K562 (cell line): ENCODE measurements around the gene NTN3. TPM values are rescaled to one million over a fixed set of nuclear protein-coding genes. Genes with fewer than 3 reads are reported as not detected.

ENCODE experiments used
- FOXJ3 ChIP-seq: sonication (generic); formaldehyde crosslinking; IDR thresholded peaks from 2 replicates; pipeline ENCODE4 v1.4.0; 2020; ENCODE audit warnings: mild to moderate bottlenecking, missing genetic modification reagents
- HMGN3 ChIP-seq: IDR thresholded peaks from 2 replicates; pipeline ENCODE4 v1.6.1; 2011; ENCODE audit warnings: borderline replicate concordance, low read depth, mild to moderate bottlenecking, mixed read lengths, low read length; ENCODE audit not compliant: insufficient read length; ENCODE audit errors: extremely low read depth
- HNRNPLL ChIP-seq: fragments of 200-400 bp; formaldehyde crosslinking; IDR thresholded peaks from 2 replicates; pipeline ENCODE4 v1.6.1; 2017; ENCODE audit warnings: low read length, low read depth, mild to moderate bottlenecking; ENCODE audit not compliant: poor library complexity, severe bottlenecking
- MAZ ChIP-seq, 2 experiments: fragments of 450-650 bp in 1 of 2; sonication (generic) in 1 of 2; formaldehyde crosslinking; IDR thresholded peaks in 1 of 2; conservative IDR thresholded peaks in 1 of 2; 2 replicates each; pipeline versions ENCODE4 v1.4.0 to v1.5.0; 2020; ENCODE audit warnings: mild to moderate bottlenecking in 1 of 2, missing genetic modification reagents in 1 of 2
- PML ChIP-seq: IDR thresholded peaks from 2 replicates; pipeline ENCODE4 v1.6.1; 2012; ENCODE audit warnings: low read length, inconsistent platforms
- RAD21 ChIP-seq, 2 experiments: fragments of 250-450 bp in 1 of 2; fragments of 450-650 bp in 1 of 2; sonication (Bioruptor Pico) in 1 of 2; formaldehyde crosslinking in 1 of 2; IDR thresholded peaks in 1 of 2; conservative IDR thresholded peaks in 1 of 2; 2 replicates each; pipeline versions ENCODE4 v1.4.0 to v1.8.0; 2020 to 2022; ENCODE audit warnings: mild to moderate bottlenecking in 2 of 2, moderate library complexity in 1 of 2
- SP1 ChIP-seq: sonication (generic); formaldehyde crosslinking; IDR thresholded peaks from 2 replicates; pipeline ENCODE4 v1.8.1; 2022; ENCODE audit warnings: mild to moderate bottlenecking, missing genetic modification reagents
- THRAP3 ChIP-seq: fragments of 450-650 bp; IDR thresholded peaks from 2 replicates; pipeline ENCODE4 v1.6.1; 2016; ENCODE audit warnings: mild to moderate bottlenecking, inconsistent platforms, borderline replicate concordance
- U2AF1 ChIP-seq: fragments of 200-400 bp; formaldehyde crosslinking; optimal IDR thresholded peaks from 2 replicates; pipeline ENCODE3; 2017; ENCODE audit warnings: mild to moderate bottlenecking, low read depth, low read length, moderate library complexity
- ZBTB1 ChIP-seq: sonication (generic); formaldehyde crosslinking; IDR thresholded peaks from 2 replicates; pipeline ENCODE4 v1.8.1; 2023; ENCODE audit warnings: missing genetic modification reagents, low read depth, mild to moderate bottlenecking, borderline replicate concordance
- ZNF3 ChIP-seq: fragments of 250-450 bp; sonication (Bioruptor Pico); IDR thresholded peaks from 2 replicates; pipeline ENCODE4 v1.5.0; 2021; ENCODE audit warnings: mild to moderate bottlenecking, moderate library complexity
- polyA plus RNA-seq, 8 experiments: library from polyadenylated mRNA; depleted of rRNA in 4 of 8; stranded (reverse) in 5 of 8; unstranded in 3 of 8; fragments of >200 nt; fragmentation: Nextera tagmentation in 2 of 8; fragmentation: Illumina TruSeq in 1 of 8; extraction: Ambion mirVana in 2 of 8; extraction: Trizol in 1 of 8; gene quantifications; 2 replicates each; pipeline versions ENCODE4 v1.2.1 to v1.2.3, GENCODE V29; 2011 to 2014; ENCODE audit warnings: inconsistent platforms in 1 of 8, missing spikeins in 1 of 8
- total RNA-seq, 7 experiments: library from RNA; depleted of rRNA in 6 of 7; stranded (reverse); fragments of >200 nt in 6 of 7; fragmentation: Illumina TruSeq in 2 of 7; extraction: Trizol in 2 of 7; gene quantifications; 2 replicates each; pipeline versions ENCODE4 v1.2.1 to v1.2.3, GENCODE V29; 2011 to 2021; ENCODE audit warnings: low replicate concordance in 1 of 7
- TF ChIP-seq, protein P1 (sequence below): conservative IDR thresholded peaks from 2 replicates; pipeline ENCODE4 v1.6.1; 2011; ENCODE audit warnings: low read depth, mild to moderate bottlenecking, low read length; ENCODE audit not compliant: control insufficient read depth
- TF ChIP-seq, protein P2 (sequence below): fragments of 450-650 bp; IDR thresholded peaks from 2 replicates; pipeline ENCODE4 v1.7.1; 2018; ENCODE audit warnings: mild to moderate bottlenecking, low read depth; ENCODE audit not compliant: partially characterized antibody
- TF ChIP-seq, protein P3 (sequence below): sonication (generic); formaldehyde crosslinking; IDR thresholded peaks from 2 replicates; pipeline ENCODE4 v1.8.0; 2023; ENCODE audit warnings: mild to moderate bottlenecking, missing genetic modification reagents

Gene NTN3
- total and polyA plus RNA-seq, 9 of the 15 experiments (the other 6 are each of a cell fraction or from before 2014, with no cell fraction given): not detected

DNA sequence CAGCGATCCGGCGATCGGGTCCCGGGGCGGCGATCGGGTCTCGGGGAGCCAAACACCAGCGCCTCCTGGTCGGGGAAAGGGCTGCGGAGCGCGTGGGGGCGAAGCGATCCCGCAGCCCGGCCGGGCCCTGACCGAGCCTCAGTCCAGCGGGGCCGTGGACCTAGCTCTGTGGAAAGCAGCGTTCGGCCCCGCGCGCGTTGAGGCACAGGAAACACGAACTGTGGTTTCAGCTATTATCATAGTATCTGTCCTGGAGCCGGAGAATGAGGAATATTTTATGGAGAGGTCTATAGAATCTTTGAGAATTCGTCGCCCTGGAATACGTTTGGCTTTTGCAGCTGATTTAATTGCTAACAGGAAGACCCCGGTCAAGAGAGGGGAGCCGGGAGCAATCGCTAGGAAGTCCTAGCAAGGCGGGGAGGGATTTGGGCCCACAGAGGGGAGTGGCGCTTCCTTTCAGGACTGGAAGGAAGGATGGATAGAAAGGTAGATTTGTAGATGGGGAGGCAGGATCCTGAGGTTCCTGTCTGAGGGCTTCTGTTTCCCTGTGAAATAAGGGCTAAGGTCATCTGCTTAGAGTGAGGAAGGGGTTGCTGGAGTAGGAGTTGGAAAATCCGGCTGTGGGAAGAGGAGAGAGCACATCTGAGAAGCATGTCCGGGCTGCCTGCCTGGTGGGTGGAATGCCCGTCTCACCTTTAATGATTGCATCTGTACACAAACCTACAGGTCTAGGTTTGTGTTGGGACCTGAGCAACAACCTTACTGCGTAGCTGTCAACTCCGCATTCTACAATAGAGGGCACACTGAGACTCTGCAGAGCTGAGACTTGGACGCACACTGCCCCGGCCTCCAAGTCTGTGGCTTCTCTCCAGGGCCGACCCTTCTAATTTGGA lies 41.1 kb upstream of the NTN3 start (continued):
- peak; percentile 37 for TF ChIP-seq HMGN3
- TF ChIP-seq THRAP3: no peak
- peak; percentile 14 for TF ChIP-seq HNRNPLL
- TF ChIP-seq ZNF3 (CRISPR knock-in tag): no peak
- peak; percentile 27; the same call in 1 of the 2 replicates for TF ChIP-seq SP1 (CRISPR knock-in tag)
- TF ChIP-seq, protein P1, sequence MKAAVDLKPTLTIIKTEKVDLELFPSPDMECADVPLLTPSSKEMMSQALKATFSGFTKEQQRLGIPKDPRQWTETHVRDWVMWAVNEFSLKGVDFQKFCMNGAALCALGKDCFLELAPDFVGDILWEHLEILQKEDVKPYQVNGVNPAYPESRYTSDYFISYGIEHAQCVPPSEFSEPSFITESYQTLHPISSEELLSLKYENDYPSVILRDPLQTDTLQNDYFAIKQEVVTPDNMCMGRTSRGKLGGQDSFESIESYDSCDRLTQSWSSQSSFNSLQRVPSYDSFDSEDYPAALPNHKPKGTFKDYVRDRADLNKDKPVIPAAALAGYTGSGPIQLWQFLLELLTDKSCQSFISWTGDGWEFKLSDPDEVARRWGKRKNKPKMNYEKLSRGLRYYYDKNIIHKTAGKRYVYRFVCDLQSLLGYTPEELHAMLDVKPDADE: 0 out of 2 replicates have a peak, but pooled peaks have one; percentile 13
- no peak for TF ChIP-seq FOXJ3
- peak in 1 of 2 experiments; percentile 38; a peak in 2 of 4 replicates for TF ChIP-seq RAD21 (CRISPR knock-in tag; conservative IDR thresholded peaks at IDR 0.05 in 1 of 2, IDR thresholded peaks at IDR 0.05 in 1 of 2)
- no peak for TF ChIP-seq U2AF1
- TF ChIP-seq, protein P2, sequence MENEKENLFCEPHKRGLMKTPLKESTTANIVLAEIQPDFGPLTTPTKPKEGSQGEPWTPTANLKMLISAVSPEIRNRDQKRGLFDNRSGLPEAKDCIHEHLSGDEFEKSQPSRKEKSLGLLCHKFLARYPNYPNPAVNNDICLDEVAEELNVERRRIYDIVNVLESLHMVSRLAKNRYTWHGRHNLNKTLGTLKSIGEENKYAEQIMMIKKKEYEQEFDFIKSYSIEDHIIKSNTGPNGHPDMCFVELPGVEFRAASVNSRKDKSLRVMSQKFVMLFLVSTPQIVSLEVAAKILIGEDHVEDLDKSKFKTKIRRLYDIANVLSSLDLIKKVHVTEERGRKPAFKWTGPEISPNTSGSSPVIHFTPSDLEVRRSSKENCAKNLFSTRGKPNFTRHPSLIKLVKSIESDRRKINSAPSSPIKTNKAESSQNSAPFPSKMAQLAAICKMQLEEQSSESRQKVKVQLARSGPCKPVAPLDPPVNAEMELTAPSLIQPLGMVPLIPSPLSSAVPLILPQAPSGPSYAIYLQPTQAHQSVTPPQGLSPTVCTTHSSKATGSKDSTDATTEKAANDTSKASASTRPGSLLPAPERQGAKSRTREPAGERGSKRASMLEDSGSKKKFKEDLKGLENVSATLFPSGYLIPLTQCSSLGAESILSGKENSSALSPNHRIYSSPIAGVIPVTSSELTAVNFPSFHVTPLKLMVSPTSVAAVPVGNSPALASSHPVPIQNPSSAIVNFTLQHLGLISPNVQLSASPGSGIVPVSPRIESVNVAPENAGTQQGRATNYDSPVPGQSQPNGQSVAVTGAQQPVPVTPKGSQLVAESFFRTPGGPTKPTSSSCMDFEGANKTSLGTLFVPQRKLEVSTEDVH: no peak
- TF ChIP-seq, protein P3, sequence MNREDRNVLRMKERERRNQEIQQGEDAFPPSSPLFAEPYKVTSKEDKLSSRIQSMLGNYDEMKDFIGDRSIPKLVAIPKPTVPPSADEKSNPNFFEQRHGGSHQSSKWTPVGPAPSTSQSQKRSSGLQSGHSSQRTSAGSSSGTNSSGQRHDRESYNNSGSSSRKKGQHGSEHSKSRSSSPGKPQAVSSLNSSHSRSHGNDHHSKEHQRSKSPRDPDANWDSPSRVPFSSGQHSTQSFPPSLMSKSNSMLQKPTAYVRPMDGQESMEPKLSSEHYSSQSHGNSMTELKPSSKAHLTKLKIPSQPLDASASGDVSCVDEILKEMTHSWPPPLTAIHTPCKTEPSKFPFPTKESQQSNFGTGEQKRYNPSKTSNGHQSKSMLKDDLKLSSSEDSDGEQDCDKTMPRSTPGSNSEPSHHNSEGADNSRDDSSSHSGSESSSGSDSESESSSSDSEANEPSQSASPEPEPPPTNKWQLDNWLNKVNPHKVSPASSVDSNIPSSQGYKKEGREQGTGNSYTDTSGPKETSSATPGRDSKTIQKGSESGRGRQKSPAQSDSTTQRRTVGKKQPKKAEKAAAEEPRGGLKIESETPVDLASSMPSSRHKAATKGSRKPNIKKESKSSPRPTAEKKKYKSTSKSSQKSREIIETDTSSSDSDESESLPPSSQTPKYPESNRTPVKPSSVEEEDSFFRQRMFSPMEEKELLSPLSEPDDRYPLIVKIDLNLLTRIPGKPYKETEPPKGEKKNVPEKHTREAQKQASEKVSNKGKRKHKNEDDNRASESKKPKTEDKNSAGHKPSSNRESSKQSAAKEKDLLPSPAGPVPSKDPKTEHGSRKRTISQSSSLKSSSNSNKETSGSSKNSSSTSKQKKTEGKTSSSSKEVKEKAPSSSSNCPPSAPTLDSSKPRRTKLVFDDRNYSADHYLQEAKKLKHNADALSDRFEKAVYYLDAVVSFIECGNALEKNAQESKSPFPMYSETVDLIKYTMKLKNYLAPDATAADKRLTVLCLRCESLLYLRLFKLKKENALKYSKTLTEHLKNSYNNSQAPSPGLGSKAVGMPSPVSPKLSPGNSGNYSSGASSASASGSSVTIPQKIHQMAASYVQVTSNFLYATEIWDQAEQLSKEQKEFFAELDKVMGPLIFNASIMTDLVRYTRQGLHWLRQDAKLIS (CRISPR knock-in tag): 0 out of 2 replicates have a peak, but pooled peaks have one; percentile 29
- no peak for TF ChIP-seq MAZ (CRISPR knock-in tag; conservative IDR thresholded peaks at IDR 0.05 in 1 of 2, IDR thresholded peaks at IDR 0.05 in 1 of 2)
- no peak for TF ChIP-seq PML
- 0 out of 2 replicates have a peak, but pooled peaks have one; percentile 29 for TF ChIP-seq ZBTB1
